Raji (cell line): ENCODE measurements around the gene SBF2.

ENCODE experiments used
- POLR2A ChIP-seq: IDR thresholded peaks from 2 replicates; pipeline ENCODE4 v1.6.1; 2011; ENCODE audit warnings: low read depth, low read length, control low read depth; ENCODE audit not compliant: insufficient read depth

Gene SBF2

DNA sequence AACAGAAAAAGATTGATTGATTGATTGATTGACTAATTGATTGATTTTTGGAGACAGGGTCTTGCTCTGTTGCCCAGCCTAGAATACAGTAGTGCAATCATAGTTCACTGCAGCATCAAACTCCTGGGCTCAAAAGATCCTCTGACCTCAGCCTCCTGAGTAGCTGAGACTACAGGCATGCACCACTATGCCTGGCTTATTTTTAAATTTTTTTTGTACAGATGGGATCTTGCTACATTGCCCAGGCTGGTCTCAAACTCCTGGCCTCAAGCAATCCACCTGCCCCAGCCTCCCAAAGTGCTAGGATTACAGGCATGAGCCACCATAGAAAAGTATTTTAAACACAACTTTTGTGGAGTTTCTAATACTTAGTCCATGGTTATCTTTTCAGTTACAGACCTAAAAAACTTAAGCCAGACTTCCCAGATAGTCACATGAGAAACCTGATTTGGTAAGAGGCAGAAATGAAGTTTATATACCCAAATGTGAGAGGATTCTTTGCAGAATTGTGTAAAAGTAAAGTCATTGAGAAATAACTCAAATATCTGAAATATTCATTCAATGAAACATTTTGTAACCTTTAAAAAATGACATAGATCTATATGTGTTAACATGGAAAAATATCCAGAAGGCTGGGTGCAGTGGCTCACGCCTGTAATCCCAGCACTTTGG, 443.7 kb downstream of the SBF2 start:
- no peak for TF ChIP-seq POLR2A

DNA sequence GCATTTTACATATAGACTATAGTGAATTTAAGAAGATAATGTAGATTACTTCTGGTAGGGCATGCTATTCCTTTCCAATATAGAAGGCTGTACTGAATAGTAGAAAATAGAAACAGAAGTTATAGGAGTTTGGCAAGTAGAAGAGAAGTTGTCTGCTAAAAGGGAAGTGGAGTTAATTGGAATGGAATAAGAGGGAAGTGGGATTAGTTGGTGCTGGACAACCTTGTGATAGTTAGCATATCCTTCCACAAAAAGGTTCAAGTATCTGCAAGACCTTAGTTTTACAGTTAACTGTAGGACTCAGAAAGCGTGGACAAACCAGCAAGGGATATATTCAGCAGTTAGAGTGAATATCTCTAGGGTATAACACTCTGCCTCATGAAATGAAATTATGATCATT, 444.6 kb downstream of the SBF2 start:
- no peak for TF ChIP-seq POLR2A

DNA sequence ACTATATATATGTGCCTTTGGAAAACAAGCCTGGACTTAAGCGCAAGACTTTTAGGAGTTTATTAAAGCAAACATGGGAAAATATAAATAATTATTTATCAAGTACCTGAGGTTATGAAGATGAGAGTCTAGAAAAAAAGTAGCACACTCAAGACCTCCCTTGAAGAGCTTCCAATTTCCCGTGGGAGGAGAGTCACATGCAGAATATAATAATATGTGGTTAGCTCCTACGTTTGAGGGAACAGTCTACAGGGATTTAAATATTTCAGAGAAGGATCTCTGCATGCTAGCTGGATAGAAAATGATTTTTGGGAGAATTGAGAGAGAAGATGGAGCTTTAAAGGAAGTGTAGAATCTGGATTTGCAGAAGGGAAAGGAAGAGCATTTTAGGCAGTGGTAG, 446.4 kb downstream of the SBF2 start:
- TF ChIP-seq POLR2A, result no peak

DNA sequence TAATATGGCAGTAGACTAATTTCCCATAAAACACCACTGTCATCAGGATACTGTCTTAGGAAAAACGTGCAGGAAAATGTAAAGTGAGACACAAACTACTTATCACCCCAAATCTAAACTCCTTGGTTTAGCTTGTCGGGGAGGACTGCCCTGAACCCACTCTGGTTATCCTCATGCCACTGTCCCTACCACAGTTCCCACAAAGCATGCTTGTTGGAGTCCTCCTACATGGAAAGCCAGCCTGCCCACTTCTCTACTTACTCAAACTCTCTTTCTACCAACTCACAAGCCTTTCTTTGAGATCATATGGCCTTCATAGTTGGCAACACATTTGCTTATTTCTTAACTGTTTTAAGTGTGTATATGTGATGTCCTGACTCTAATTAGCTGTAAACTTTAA, 451.1 kb downstream of the SBF2 start:
- TF ChIP-seq POLR2A, result no peak

DNA sequence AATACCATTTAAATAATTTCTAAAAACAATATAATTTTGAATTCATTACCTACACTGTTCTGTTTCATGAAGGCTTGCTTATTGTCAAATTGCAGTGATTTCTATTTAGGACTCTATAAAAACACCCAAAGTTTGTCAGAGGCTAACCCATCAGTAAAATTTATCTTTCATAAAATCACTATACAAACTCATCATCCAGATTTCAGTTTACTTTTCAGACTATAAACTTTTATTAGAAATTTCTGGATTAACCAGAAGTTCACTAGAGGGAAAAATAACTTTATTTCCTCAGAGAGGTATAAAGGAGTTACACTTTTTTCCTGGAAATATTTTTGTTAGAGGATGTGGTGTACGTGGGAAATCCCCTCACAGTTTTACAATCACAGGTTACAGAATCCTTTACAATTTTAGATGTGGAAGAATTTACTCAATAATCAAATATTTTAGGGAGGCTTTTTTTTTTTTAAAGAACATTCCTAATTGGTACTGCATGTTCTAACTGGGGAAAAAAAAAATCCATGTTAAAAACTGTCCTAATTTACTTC, 453.5 kb downstream of the SBF2 start:
- TF ChIP-seq POLR2A, result no peak

DNA sequence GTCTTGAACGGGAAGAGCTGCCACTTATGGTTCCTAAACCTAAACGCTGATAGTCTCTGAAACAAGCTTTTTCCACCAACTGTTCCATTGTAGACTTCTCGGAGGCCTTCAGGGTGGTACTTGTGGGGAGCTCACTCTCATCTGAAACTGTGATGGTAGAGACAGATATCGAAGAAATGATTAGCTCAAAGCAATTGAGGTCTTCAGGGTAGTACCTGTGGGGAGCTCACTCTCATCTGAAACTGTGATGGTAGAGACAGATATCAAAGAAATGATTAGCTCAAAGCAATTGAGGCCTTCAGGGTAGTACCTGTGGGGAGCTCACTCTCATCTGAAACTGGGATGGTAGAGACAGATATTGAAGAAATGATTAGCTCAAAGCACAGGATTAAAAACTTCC, 454.5 kb downstream of the SBF2 start:
- no peak for TF ChIP-seq POLR2A

DNA sequence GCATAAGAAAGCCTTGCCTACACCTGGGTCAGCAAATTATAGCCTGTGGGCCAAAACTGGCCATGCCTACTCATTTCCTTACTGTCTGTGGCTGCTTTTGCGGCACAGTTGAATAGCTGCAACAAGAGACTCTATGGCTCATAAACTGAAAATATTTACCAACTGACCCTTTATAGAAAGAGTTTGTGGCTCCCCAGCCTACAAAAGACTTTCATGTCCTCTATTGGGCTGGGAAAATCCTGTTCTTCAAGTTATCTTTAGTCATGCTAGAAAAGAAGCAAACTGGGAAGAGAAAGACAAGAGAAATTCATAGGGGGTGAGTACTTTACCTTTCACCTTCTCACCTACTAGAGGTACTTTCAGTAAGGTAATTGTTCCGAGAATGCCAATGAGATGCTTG, 455.1 kb downstream of the SBF2 start:
- no peak for TF ChIP-seq POLR2A

DNA sequence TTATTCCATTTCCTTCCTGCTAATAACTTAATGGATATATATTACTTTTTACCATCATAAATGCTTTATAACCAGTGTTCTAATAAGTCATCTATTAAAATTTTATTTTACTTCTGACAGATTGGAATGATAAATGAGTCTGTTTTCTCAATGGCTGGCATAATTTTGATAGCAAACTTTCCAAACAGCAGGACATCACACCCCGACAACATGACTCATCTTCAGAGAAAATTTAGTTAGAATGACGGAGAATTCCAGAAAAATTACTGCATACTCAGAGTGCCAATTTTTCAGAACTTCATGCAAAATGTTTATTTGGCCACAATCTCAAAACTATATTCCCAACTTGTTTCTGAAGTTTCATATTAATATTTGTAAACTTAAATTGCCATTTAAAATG, 455.8 kb downstream of the SBF2 start:
- TF ChIP-seq POLR2A, result no peak

DNA sequence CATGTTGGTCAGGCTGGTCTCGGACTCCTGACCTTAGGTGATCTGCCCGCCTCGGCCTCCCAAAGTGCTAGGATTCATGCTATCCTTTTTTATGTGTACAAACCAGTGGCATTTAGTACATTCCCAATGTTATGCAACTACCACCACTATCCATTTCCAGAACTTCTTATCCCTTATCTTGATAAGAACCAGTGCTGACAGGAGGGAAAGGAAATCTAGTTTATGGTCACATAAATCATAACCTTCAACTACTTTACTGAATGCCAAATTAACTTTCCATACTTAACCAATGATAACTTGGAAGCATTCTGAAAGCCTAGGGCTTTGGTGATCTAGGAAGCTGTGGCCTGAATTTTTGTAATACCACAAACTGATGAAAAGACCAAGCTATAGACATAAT, 459.7 kb downstream of the SBF2 start:
- no peak for TF ChIP-seq POLR2A

DNA sequence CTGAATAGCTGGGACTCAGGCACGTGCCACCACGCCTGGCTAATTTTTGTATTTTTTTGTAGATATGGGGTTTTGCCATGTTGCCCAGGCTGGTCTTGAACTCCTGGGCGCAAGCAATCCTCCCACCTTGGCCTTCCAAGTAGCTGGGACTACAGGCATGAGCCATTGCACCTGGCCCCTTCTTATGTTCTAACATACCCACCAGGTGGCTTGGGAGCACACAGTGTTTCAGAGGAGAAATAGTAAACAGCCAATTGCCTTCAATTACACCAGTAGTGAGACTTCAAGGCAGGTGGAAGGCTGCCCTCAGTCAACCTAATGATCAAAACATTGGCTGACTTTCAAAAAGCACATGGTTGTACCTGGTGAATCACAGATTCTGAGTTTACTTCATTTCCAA, 462.9 kb downstream of the SBF2 start:
- TF ChIP-seq POLR2A, result no peak

DNA sequence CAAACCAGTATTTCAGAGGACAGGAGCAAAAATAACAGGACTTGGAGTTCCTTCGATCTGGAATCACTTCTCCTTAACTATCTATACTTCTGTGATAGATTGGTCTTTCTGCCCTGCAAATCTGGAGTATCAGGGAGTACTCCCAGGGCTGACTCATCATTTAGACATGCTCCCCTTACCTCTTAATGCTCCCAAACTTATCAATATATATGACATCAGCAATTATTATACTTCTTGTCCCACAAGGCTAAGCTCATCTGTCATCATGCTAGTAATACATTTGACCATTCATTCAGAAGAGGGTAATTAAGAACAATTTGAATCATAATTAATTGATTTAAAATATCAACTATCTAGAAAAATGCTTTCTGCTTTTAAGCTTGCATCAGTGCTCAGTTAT, 466.3 kb downstream of the SBF2 start:
- TF ChIP-seq POLR2A, result no peak

DNA sequence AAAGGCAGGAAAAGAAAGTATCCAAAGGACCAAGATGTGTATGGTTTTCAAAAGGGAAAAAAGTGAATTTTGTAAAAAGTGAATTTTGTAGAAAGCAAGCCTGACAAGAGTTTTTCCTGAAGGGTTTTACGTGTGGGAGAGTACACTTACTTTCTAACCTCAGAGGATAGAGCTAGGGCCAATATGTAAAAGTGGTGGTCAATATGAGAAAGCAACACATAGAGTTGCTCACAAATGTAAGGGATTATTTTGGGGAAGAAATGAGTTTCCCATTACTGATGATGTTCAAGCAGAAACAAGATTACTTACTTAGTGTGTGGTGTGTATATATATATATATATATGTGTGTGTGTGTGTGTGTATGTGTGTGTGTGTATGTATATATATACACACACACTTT, 467.6 kb downstream of the SBF2 start:
- TF ChIP-seq POLR2A, result no peak

DNA sequence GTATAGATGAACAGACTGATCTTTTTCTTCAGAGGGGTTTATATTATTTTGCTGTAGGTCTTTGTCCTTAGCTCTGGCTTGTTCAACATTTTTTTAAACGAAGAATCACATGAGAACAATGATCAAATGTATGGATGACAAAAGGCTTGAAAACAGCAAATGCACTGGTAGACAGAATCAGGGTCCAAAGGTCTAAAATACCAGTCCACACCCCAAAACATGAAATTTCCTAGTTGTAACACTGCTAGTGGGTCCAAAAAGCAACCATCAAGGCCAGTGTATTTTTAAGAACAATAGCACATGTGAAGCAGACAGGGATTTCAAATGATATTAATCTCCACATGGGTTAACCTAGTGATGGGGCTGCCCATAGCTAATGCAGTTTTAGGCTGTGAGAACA, 468.1 kb downstream of the SBF2 start:
- no peak for TF ChIP-seq POLR2A

DNA sequence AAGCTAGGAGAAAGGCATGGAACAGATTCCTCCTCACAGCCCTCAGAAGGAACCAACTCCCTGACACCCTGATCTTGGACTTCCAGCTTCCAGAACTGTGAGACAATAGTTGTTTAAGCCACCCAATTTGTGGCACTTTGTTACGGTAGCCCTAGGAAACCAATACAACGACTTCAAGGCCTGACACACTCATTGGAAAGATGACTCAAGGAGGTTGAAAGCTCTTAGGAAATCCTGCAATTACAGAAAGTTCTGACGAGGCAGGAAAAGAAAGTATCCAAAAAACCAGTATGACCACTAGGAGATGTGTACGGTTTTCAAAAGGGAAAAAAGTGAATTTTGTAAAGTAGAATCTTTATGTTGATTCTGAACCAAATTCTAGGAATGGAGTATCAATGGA, 468.7 kb downstream of the SBF2 start:
- no peak for TF ChIP-seq POLR2A

DNA sequence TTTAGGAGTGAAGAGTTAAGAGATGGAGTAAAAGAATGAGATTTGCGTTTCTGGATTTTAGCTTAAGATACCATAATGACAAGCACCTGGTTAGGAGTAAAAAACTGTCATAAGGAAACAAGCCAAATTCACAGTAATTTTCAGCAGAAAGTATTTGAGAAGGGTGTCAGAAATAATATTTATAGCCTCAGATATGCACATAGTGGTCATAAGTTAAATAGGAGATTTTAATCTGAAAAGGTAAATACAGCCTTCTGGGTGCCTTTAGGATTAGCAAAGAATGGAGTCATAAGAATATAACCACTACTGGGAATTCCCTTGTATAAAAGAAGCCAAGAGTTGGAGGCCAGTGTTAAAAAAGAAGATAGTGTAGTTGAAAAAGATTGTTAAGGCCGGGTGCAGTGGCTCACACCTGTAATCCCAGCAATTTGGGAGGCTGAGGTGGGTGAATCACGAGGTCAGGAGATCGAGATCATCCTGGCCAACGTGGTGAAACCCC, 470.1 kb downstream of the SBF2 start:
- no peak for TF ChIP-seq POLR2A

DNA sequence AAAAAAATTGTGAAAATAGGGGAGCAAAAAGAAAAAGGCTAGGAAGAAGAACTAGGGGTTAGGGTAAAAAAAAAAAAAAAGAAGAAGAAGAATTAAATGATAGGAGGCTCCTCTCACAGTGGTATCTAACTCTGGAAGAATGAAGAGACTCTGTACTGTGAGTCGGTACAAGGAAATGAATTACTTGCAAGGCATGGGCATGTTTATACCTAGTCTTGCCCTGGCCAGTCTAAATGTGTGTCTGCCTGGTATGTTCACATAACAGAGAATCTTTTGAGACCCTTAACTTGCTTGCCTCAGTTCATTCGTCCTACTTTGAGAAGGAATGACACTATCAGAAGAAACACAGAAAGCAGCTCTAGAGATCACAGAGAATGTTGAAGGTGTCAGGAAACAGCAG, 470.6 kb downstream of the SBF2 start:
- no peak for TF ChIP-seq POLR2A
